ENCODE measurements around the gene HLA-E.

Gene HLA-E

GRCh38 chr6:30542915-30543314 lies 53.6 kb downstream of the HLA-E start:
- Histone ChIP-seq H3K27me3 (ENCODE audit: control insufficient read depth, insufficient read depth, low read length) (no peaks in the 10 kb centered on the region), H3K27ac (ENCODE audit: low read depth, low read length) (no peak overlapping the region), H3K9ac (ENCODE audit: low read length) (no peak overlapping the region), H3K4me1 (ENCODE audit: control insufficient read depth, insufficient read depth, low read length) (peaks cover 2% of the 10 kb centered on the region), H3K4me3 (ENCODE audit: low read length) (no peak overlapping the region), H3K36me3 (ENCODE audit: control insufficient read depth, insufficient read depth, low read length) (peaks cover 14% of the 10 kb centered on the region)

Data from rectal smooth muscle tissue (tissue), 1 donor.